ENCODE results near the gene RBL2.
"Not testable (repeated sequence)": the region's sequence is repeated elsewhere in the genome, so short reads cannot be mapped to it uniquely, and the experiment has no call there.

RBL2 gene

GRCh38 chr16:53504665-53505064 lies 70.4 kb downstream of the RBL2 start:
- DNase-seq (ENCODE audit: low spot score) = no peak

GRCh38 chr16:53506254-53506653 lies 72.0 kb downstream of the RBL2 start:
- no peak for DNase-seq (ENCODE audit: low spot score)

GRCh38 chr16:53507464-53508179 lies 73.4 kb downstream of the RBL2 start:
- DNase-seq (ENCODE audit: low spot score) = no peak

- peak; percentile 75 for DNase-seq (ENCODE audit: low spot score)
Measured at GRCh38 chr16:53509906-53510703, 75.8 kb downstream of the RBL2 start.

GRCh38 chr16:53510704-53511070 lies 76.4 kb downstream of the RBL2 start:
- DNase-seq (ENCODE audit: low spot score) = no peak

GRCh38 chr16:53511084-53511402 lies 76.8 kb downstream of the RBL2 start:
- DNase-seq (ENCODE audit: low spot score) = no peak

GRCh38 chr16:53511403-53512280 lies 77.4 kb downstream of the RBL2 start:
- no peak for DNase-seq (ENCODE audit: low spot score)

- DNase-seq (ENCODE audit: low spot score) = not testable (repeated sequence)
Measured at GRCh38 chr16:53512795-53513194, 78.5 kb downstream of the RBL2 start.

- DNase-seq (ENCODE audit: low spot score) = no peak
Measured at GRCh38 chr16:53515259-53515658, 81.0 kb downstream of the RBL2 start.

- no peak for DNase-seq (ENCODE audit: low spot score)
Measured at GRCh38 chr16:53515811-53516210, 81.5 kb downstream of the RBL2 start.

- no peak for DNase-seq (ENCODE audit: low spot score)
Measured at GRCh38 chr16:53517851-53518250, 83.6 kb downstream of the RBL2 start.

- peak; percentile 67 for DNase-seq (ENCODE audit: low spot score)
Measured at GRCh38 chr16:53518550-53519416, 84.5 kb downstream of the RBL2 start.

- no peak for DNase-seq (ENCODE audit: low spot score)
Measured at GRCh38 chr16:53519417-53520091, 85.3 kb downstream of the RBL2 start.

- DNase-seq (ENCODE audit: low spot score) = no peak
Measured at GRCh38 chr16:53523126-53523804, 89.0 kb downstream of the RBL2 start.

GRCh38 chr16:53523971-53524548 lies 89.8 kb downstream of the RBL2 start:
- DNase-seq (ENCODE audit: low spot score) = no peak

- DNase-seq (ENCODE audit: low spot score) = no peak
Measured at GRCh38 chr16:53528797-53529196, 94.5 kb downstream of the RBL2 start.

GRCh38 chr16:53529513-53529912 lies 95.2 kb downstream of the RBL2 start:
- no peak for DNase-seq (ENCODE audit: low spot score)

GRCh38 chr16:53530046-53530445 lies 95.8 kb downstream of the RBL2 start:
- no peak for DNase-seq (ENCODE audit: low spot score)

- DNase-seq (ENCODE audit: low spot score) = no peak
Measured at GRCh38 chr16:53530741-53531140, 96.5 kb downstream of the RBL2 start.

GRCh38 chr16:53534206-53534605 lies 99.9 kb downstream of the RBL2 start:
- DNase-seq (ENCODE audit: low spot score) = no peak
